H1 (cell line): ENCODE results near the gene CSRNP3. TPM values are rescaled to one million over a fixed set of nuclear protein-coding genes. Genes with fewer than 3 reads are reported as not detected.

Experiments used
- CTCF ChIA-PET: fragments of 300-600 bp; sonication (Branson Sonifier 250); formaldehyde crosslinking; loops from one replicate; lab custom pipeline; 2021; ENCODE audit not compliant: partially characterized antibody; lab: Charles Lee
- POLR2A ChIA-PET: fragments of 300-600 bp; sonication (Branson Sonifier 250); formaldehyde crosslinking; loops from one replicate; lab custom pipeline; 2021; ENCODE audit warnings: inconsistent platforms; ENCODE audit not compliant: partially characterized antibody; lab: Charles Lee
- DNase-seq, 2 experiments: peaks; one replicate each; pipeline versions ENCODE4 v3.0.0 to v3.0.0-alpha.2; 2010 to 2022; ENCODE audit warnings: low spot score in 2 of 2, low read depth in 1 of 2, mixed read lengths in 1 of 2
- FAIRE-seq: peaks from 2 replicates; lab custom pipeline; 2011; peaks lifted over from hg19 to GRCh38; lab: Jason Lieb, UNC
- H2AFZ ChIP-seq: 2 replicates; pipeline ENCODE4 v1.8.1; 2012; ENCODE audit warnings: low read length, inconsistent platforms
- H2AK5ac ChIP-seq: 2 replicates; pipeline ENCODE4 v1.6.1; 2013; ENCODE audit warnings: low read depth, low read length
- H2BK120ac ChIP-seq: replicated peaks from 2 replicates; pipeline ENCODE3; 2013; ENCODE audit warnings: low read depth, low read length, inconsistent platforms
- H2BK12ac ChIP-seq: 2 replicates; pipeline ENCODE4 v1.6.1; 2013; ENCODE audit warnings: low read depth, low read length
- H2BK15ac ChIP-seq: 2 replicates; pipeline ENCODE4 v1.6.1; 2013; ENCODE audit warnings: low read length
- H2BK20ac ChIP-seq: 2 replicates; pipeline ENCODE4 v1.6.1; 2013; ENCODE audit warnings: low read length
- H2BK5ac ChIP-seq: 2 replicates; pipeline ENCODE4 v1.6.1; 2013; ENCODE audit warnings: low read depth, low read length
- H3K14ac ChIP-seq: 2 replicates; pipeline ENCODE4 v1.6.1; 2013; ENCODE audit warnings: inconsistent platforms; ENCODE audit not compliant: insufficient read length
- H3K18ac ChIP-seq: 2 replicates; pipeline ENCODE4 v1.6.1; 2013; ENCODE audit warnings: low read length; ENCODE audit errors: extremely low read depth
- H3K23ac ChIP-seq: 2 replicates; pipeline ENCODE4 v1.6.1; 2013; ENCODE audit warnings: inconsistent platforms; ENCODE audit not compliant: insufficient read length
- H3K23me2 ChIP-seq: 2 replicates; pipeline ENCODE4 v1.6.1; 2013; ENCODE audit warnings: low read depth, low read length
- H3K27ac ChIP-seq: 2 replicates; pipeline ENCODE4 v1.6.1; 2011; ENCODE audit warnings: low read depth, low read length, inconsistent platforms
- H3K27me3 ChIP-seq, 4 experiments: replicated peaks in 1 of 4; 1 replicate in 1 of 4; 2 replicates in 3 of 4; pipeline versions ENCODE4 v1.6.1 to v1.8.1; 2011 to 2013; ENCODE audit warnings: low read length in 3 of 4, mild to moderate bottlenecking in 3 of 4, inconsistent platforms in 2 of 4, mixed read lengths in 2 of 4, moderate library complexity in 1 of 4; ENCODE audit not compliant: control insufficient read depth in 3 of 4, insufficient read depth in 3 of 4; ENCODE audit errors: extremely low read depth in 1 of 4
- H3K36me3 ChIP-seq, 4 experiments: 2 replicates each; pipeline versions ENCODE4 v1.6.1 to v1.8.1; 2011 to 2013; ENCODE audit warnings: mild to moderate bottlenecking in 4 of 4, low read length in 3 of 4, moderate library complexity in 2 of 4, control low read depth in 1 of 4, inconsistent platforms in 1 of 4; ENCODE audit not compliant: insufficient read depth in 4 of 4, control insufficient read depth in 2 of 4
- H3K4ac ChIP-seq: replicated peaks from 2 replicates; pipeline ENCODE3; 2013; ENCODE audit warnings: low read length, low read depth, mixed read lengths, inconsistent platforms; ENCODE audit not compliant: insufficient read length
- H3K4me1 ChIP-seq, 4 experiments: replicated peaks in 1 of 4; 1 replicate in 1 of 4; 2 replicates in 3 of 4; pipeline versions ENCODE4 v1.6.1 to v1.8.1; 2011 to 2013; ENCODE audit warnings: low read length in 3 of 4, inconsistent platforms in 2 of 4, mixed read lengths in 1 of 4; ENCODE audit not compliant: insufficient read depth in 4 of 4, control insufficient read depth in 3 of 4
- H3K4me2 ChIP-seq, 2 experiments: 2 replicates each; pipeline versions ENCODE4 v1.6.1 to v1.8.1; 2011 to 2013; ENCODE audit warnings: low read depth in 2 of 2, low read length in 2 of 2, control low read depth in 1 of 2, inconsistent platforms in 1 of 2, mild to moderate bottlenecking in 1 of 2; ENCODE audit not compliant: insufficient read depth in 1 of 2
- H3K4me3 ChIP-seq, 4 experiments: fragments of 200-600, 300-600 bp in 1 of 4; sonication (generic), shearing (Covaris generic), sonication (Bioruptor Twin) in 1 of 4; 2 replicates each; pipeline versions ENCODE4 v1.5.1 to v1.8.1; 2011 to 2016; ENCODE audit warnings: low read length in 4 of 4, low read depth in 3 of 4, control low read depth in 2 of 4, inconsistent platforms in 2 of 4, mild to moderate bottlenecking in 2 of 4, mixed read lengths in 1 of 4, moderate library complexity in 1 of 4; ENCODE audit not compliant: insufficient read depth in 2 of 4; ENCODE audit errors: extremely low read depth in 1 of 4
- H3K56ac ChIP-seq: replicated peaks from 2 replicates; pipeline ENCODE3; 2013; ENCODE audit warnings: low read depth, mild to moderate bottlenecking, mixed read lengths, low read length, inconsistent platforms; ENCODE audit not compliant: insufficient read length
- H3K79me1 ChIP-seq: 2 replicates; pipeline ENCODE4 v1.6.1; 2013; ENCODE audit warnings: low read depth, low read length, control low read depth
- H3K79me2 ChIP-seq, 2 experiments: 2 replicates each; pipeline versions ENCODE4 v1.6.1 to v1.8.1; 2012 to 2013; ENCODE audit warnings: low read length in 2 of 2, mild to moderate bottlenecking in 2 of 2, inconsistent platforms in 1 of 2; ENCODE audit not compliant: insufficient read depth in 2 of 2, control insufficient read depth in 1 of 2
- H3K9ac ChIP-seq, 4 experiments: replicated peaks in 1 of 4; 1 replicate in 1 of 4; 2 replicates in 3 of 4; pipeline versions ENCODE4 v1.6.1 to v1.8.1; 2011 to 2013; ENCODE audit warnings: low read depth in 3 of 4, low read length in 3 of 4, control low read depth in 2 of 4, mild to moderate bottlenecking in 2 of 4, moderate library complexity in 2 of 4, inconsistent platforms in 1 of 4; ENCODE audit errors: extremely low read depth in 1 of 4
- H3K9me3 ChIP-seq, 2 experiments: 2 replicates each; pipeline versions ENCODE4 v1.6.1 to v1.8.1; 2012 to 2013; ENCODE audit warnings: mild to moderate bottlenecking in 2 of 2, moderate library complexity in 2 of 2, control low read depth in 1 of 2, inconsistent platforms in 1 of 2, low read depth in 1 of 2, low read length in 1 of 2, mixed read lengths in 1 of 2; ENCODE audit not compliant: insufficient read depth in 2 of 2
- H4K20me1 ChIP-seq, 2 experiments: replicated peaks in 1 of 2; 2 replicates each; pipeline versions ENCODE3 to v1.8.1; 2011 to 2013; ENCODE audit warnings: inconsistent platforms in 2 of 2, low read length in 2 of 2, mild to moderate bottlenecking in 1 of 2; ENCODE audit not compliant: insufficient read depth in 2 of 2, control insufficient read depth in 1 of 2
- H4K5ac ChIP-seq: 2 replicates; pipeline ENCODE4 v1.6.1; 2013; ENCODE audit warnings: low read length, low read depth, mixed read lengths, inconsistent platforms; ENCODE audit not compliant: insufficient read length
- H4K8ac ChIP-seq: 2 replicates; pipeline ENCODE4 v1.8.0; 2013; ENCODE audit warnings: mild to moderate bottlenecking, moderate library complexity, low read length, inconsistent platforms; ENCODE audit not compliant: insufficient read depth; ENCODE audit errors: extremely low read depth
- H4K91ac ChIP-seq: replicated peaks from 2 replicates; pipeline ENCODE3; 2013; ENCODE audit warnings: low read length, mixed read lengths, inconsistent platforms; ENCODE audit not compliant: insufficient read length
- RBBP5 ChIP-seq: IDR thresholded peaks from 2 replicates; pipeline ENCODE4 v1.7.1; 2012; ENCODE audit warnings: low read depth, mild to moderate bottlenecking, inconsistent platforms, low read length, moderate library complexity, borderline replicate concordance
- SUZ12 ChIP-seq: fragments of 200-600 bp; sonication (generic); IDR thresholded peaks from 2 replicates; pipeline ENCODE4 v1.6.1; 2012; ENCODE audit warnings: mild to moderate bottlenecking, inconsistent platforms, low read length, moderate library complexity, mixed read lengths
- TAF1 ChIP-seq: IDR thresholded peaks from 2 replicates; pipeline ENCODE4 v1.6.1; 2011; ENCODE audit warnings: mild to moderate bottlenecking, low read depth, low read length
- YY1 ChIP-seq: IDR thresholded peaks from 2 replicates; pipeline ENCODE4 v1.6.1; 2011; ENCODE audit warnings: low read depth, mild to moderate bottlenecking, low read length
- WGBS, 2 experiments: shearing (Covaris generic) in 1 of 2; methylation state at CpG; one replicate each; pipeline versions ENCODE4 v1.1.6 to v1.1.7; 2013 to 2015; ENCODE audit warnings: low lambda C conversion rate in 2 of 2, mixed read lengths in 2 of 2, inconsistent platforms in 1 of 2, low coverage in 1 of 2, missing lambda C conversion rate in 1 of 2; ENCODE audit not compliant: insufficient replicate concordance in 2 of 2, insufficient coverage in 1 of 2, insufficient read length in 1 of 2; ENCODE audit errors: extremely low coverage in 1 of 2, missing lambda C conversion rate in 1 of 2; 5-methylcytosine and 5-hydroxymethylcytosine counted together
- polyA plus RNA-seq, 7 experiments: library from polyadenylated mRNA; depleted of rRNA in 3 of 7; stranded (reverse) in 5 of 7; unstranded in 2 of 7; fragments of >200 nt in 5 of 7; fragments of 200-250 nt in 2 of 7; gene quantifications; 1 replicate in 5 of 7; 2 replicates in 1 of 7; 4 replicates in 1 of 7; pipeline versions ENCODE4 v1.2.1 to v1.2.3, GENCODE V29; 2011 to 2013; ENCODE audit warnings: missing spikeins in 2 of 7, mixed read lengths in 2 of 7
- total RNA-seq: library from RNA; stranded (reverse); fragmentation: NEBNext Ultra II Directional; extraction: Animal tissue kit (Norgen Biotek cat#: 25700); gene quantifications from 2 replicates; pipeline ENCODE4 v1.2.1, GENCODE V29; 2021

The CSRNP3 gene
- total and polyA plus RNA-seq, 2 of the 8 experiments (the other 6 are each of a cell fraction or from before 2014, with no cell fraction given): 1.3 to 6.5 TPM

GRCh38 chr2:165462443-165462842 lies 7.1 kb upstream of the CSRNP3 start:
- H2BK12ac ChIP-seq: no peak overlapping the region
- no peak overlapping the region for H4K5ac ChIP-seq
- CTCF ChIA-PET: interaction anchor here (1.8 kb wide), 1 partner anchor 97 kb away, joined by 3 read pairs; no protein-coding TSS in a partner anchor
- H3K23ac ChIP-seq: no peak overlapping the region
- 94% methylated on average over 3 of the region's 3 CpGs; no CpG with 5 or more reads in 1 of the 2 experiments for WGBS, 2 experiments
- H3K79me1 ChIP-seq: no peaks in the 10 kb centered on the region
- TF ChIP-seq SUZ12: no peak
- no peak for TF ChIP-seq TAF1
- TF ChIP-seq YY1: no peak
- TF ChIP-seq RBBP5: no peak
- H3K4me3 ChIP-seq: no peak overlapping the region
- H2BK120ac ChIP-seq: no peak overlapping the region
- no peak overlapping the region for H3K18ac ChIP-seq
- no peak overlapping the region for H2AFZ ChIP-seq
- H4K20me1 ChIP-seq: no peaks in the 10 kb centered on the region
- POLR2A ChIA-PET: no interaction called here
- no peak overlapping the region for H3K4me2 ChIP-seq
- no peak overlapping the region for H3K56ac ChIP-seq
- no peaks in the 10 kb centered on the region for H3K23me2 ChIP-seq
- H3K27ac ChIP-seq: no peak overlapping the region
- no peak for DNase-seq
- H3K4ac ChIP-seq: no peak overlapping the region
- H2AK5ac ChIP-seq: no peak overlapping the region
- no peak for FAIRE-seq
- no peak overlapping the region for H2BK20ac ChIP-seq
- H4K91ac ChIP-seq: no peak overlapping the region
- no peak overlapping the region for H3K9ac ChIP-seq
- no peak overlapping the region for H2BK5ac ChIP-seq
- no peaks in the 10 kb centered on the region for H3K36me3 ChIP-seq
- H4K8ac ChIP-seq: no peak overlapping the region
- no peaks in the 10 kb centered on the region for H3K27me3 ChIP-seq
- no peaks in the 10 kb centered on the region for H3K79me2 ChIP-seq
- no peaks in the 10 kb centered on the region for H3K4me1 ChIP-seq
- no peaks in the 10 kb centered on the region for H3K9me3 ChIP-seq
- no peak overlapping the region for H2BK15ac ChIP-seq
- no peak overlapping the region for H3K14ac ChIP-seq
